SK-N-SH (cell line): Measurements from ENCODE around the gene CYBC1. TPM values are rescaled to one million over a fixed set of nuclear protein-coding genes. Genes with fewer than 3 reads are reported as not detected.

Experiments used
- CTCF ChIA-PET: fragments of 300-600, 350-600 bp; formaldehyde crosslinking; extraction: SDS; loops from one replicate; lab custom pipeline; 2021; lab: Yijun Ruan, JAX
- POLR2A ChIA-PET: fragments of 350-600 bp; sonication (Branson Sonifier 250); formaldehyde crosslinking; extraction: SDS; loops from one replicate; lab custom pipeline; 2020; ENCODE audit warnings: antibody characterized with exemption, inconsistent platforms; lab: Yijun Ruan, JAX
- DNase-seq: peaks from one replicate; pipeline ENCODE4 v3.0.0; 2012
- H2AFZ ChIP-seq: fragments of 200-600 bp; sonication (generic); 2 replicates; pipeline ENCODE4 v1.8.1; 2016; ENCODE audit warnings: antibody characterized with exemption, mild to moderate bottlenecking, low read depth
- H3F3A ChIP-seq: fragments of 200-600 bp; sonication (generic); replicated peaks from 2 replicates; pipeline ENCODE3; 2016; ENCODE audit warnings: antibody characterized with exemption, mild to moderate bottlenecking; ENCODE audit not compliant: insufficient read depth
- H3K27ac ChIP-seq, 2 experiments: fragments of 200-500 bp in 1 of 2; fragments of 200-600 bp in 1 of 2; sonication (Bioruptor generic) in 1 of 2; sonication (generic), shearing (Covaris generic) in 1 of 2; 2 replicates each; pipeline versions ENCODE4 v1.5.1 to v1.6.1; 2014 to 2016; ENCODE audit warnings: low read depth in 2 of 2, inconsistent platforms in 1 of 2, low read length in 1 of 2, mild to moderate bottlenecking in 1 of 2, mixed read lengths in 1 of 2
- H3K27me3 ChIP-seq: fragments of 200-600 bp; sonication (generic), shearing (Covaris generic); 2 replicates; pipeline ENCODE4 v1.6.1; 2016; ENCODE audit warnings: mixed run types; ENCODE audit not compliant: insufficient read depth
- H3K36me3 ChIP-seq, 2 experiments: fragments of 200-500 bp in 1 of 2; fragments of 200-600 bp in 1 of 2; sonication (Bioruptor generic) in 1 of 2; sonication (generic) in 1 of 2; replicated peaks in 1 of 2; 2 replicates each; pipeline versions ENCODE3 to v1.5.1; 2014 to 2016; ENCODE audit warnings: low read length in 1 of 2, mild to moderate bottlenecking in 1 of 2; ENCODE audit not compliant: insufficient read depth in 2 of 2, control insufficient read depth in 1 of 2
- H3K4me1 ChIP-seq, 2 experiments: fragments of 200-500 bp in 1 of 2; fragments of 200-600 bp in 1 of 2; sonication (Bioruptor generic) in 1 of 2; sonication (generic), shearing (Covaris generic) in 1 of 2; 2 replicates each; pipeline versions ENCODE4 v1.5.1 to v1.6.1; 2014 to 2016; ENCODE audit warnings: low read depth in 1 of 2, low read length in 1 of 2, mixed run types in 1 of 2; ENCODE audit not compliant: insufficient read depth in 2 of 2, control insufficient read depth in 1 of 2
- H3K4me2 ChIP-seq: fragments of 200-600 bp; sonication (generic), shearing (Covaris generic); 2 replicates; pipeline ENCODE4 v1.6.1; 2017; ENCODE audit warnings: mixed run types
- H3K4me3 ChIP-seq, 2 experiments: fragments of 200-500 bp in 1 of 2; fragments of 200-600 bp in 1 of 2; sonication (Bioruptor generic) in 1 of 2; sonication (generic), shearing (Covaris generic) in 1 of 2; 2 replicates each; pipeline versions ENCODE4 v1.5.1 to v1.8.1; 2014 to 2016; ENCODE audit warnings: low read depth in 2 of 2, inconsistent platforms in 1 of 2, low read length in 1 of 2, mild to moderate bottlenecking in 1 of 2, mixed read lengths in 1 of 2, moderate library complexity in 1 of 2
- H3K79me2 ChIP-seq: fragments of 200-600 bp; sonication (generic); 2 replicates; pipeline ENCODE4 v1.8.1; 2017; ENCODE audit warnings: mild to moderate bottlenecking; ENCODE audit not compliant: insufficient read depth
- H3K9ac ChIP-seq: fragments of 200-600 bp; sonication (generic); 2 replicates; pipeline ENCODE4 v1.6.1; 2017; ENCODE audit warnings: mixed run types
- H3K9me2 ChIP-seq: fragments of 200-600 bp; sonication (generic); 2 replicates; pipeline ENCODE4 v1.6.1; 2017; ENCODE audit warnings: mixed run types
- H3K9me3 ChIP-seq: fragments of 200-600 bp; sonication (generic); 2 replicates; pipeline ENCODE4 v1.6.1; 2017; ENCODE audit warnings: mixed run types, mild to moderate bottlenecking, moderate library complexity
- H4K20me1 ChIP-seq: fragments of 200-600 bp; sonication (generic); 2 replicates; pipeline ENCODE4 v1.6.1; 2017; ENCODE audit warnings: mild to moderate bottlenecking, mixed run types; ENCODE audit not compliant: insufficient read depth
- CHD2 ChIP-seq: fragments of 150-350 bp; IDR thresholded peaks from 2 replicates; pipeline ENCODE4 v1.6.1; 2018; ENCODE audit warnings: low read length; ENCODE audit not compliant: partially characterized antibody
- ELF1 ChIP-seq: IDR thresholded peaks from 2 replicates; pipeline ENCODE4 v1.4.0; 2012
- GABPA ChIP-seq: IDR thresholded peaks from 2 replicates; pipeline ENCODE4 v1.4.0; 2012; ENCODE audit warnings: low read depth, mild to moderate bottlenecking
- IRF3 ChIP-seq: fragments of 150-350 bp; IDR thresholded peaks from 2 replicates; pipeline ENCODE4 v1.6.1; 2016; ENCODE audit warnings: mild to moderate bottlenecking, low read depth, low read length
- JUND ChIP-seq: IDR thresholded peaks from 2 replicates; pipeline ENCODE4 v1.4.0; 2012
- MAX ChIP-seq: IDR thresholded peaks from 2 replicates; pipeline ENCODE4 v1.4.0; 2012; ENCODE audit warnings: low read depth
- MXI1 ChIP-seq: IDR thresholded peaks from 2 replicates; pipeline ENCODE4 v1.6.1; 2012; ENCODE audit warnings: mild to moderate bottlenecking, low read depth, low read length, improper control_type of control experiment
- NRF1 ChIP-seq: IDR thresholded peaks from 2 replicates; pipeline ENCODE4 v1.6.1; 2012; ENCODE audit warnings: low read depth, mild to moderate bottlenecking, low read length
- POLR2AphosphoS5 ChIP-seq: IDR thresholded peaks from 2 replicates; pipeline ENCODE4 v1.6.1; 2012; ENCODE audit warnings: low read depth, low read length
- RCOR1 ChIP-seq: fragments of 150-350 bp; IDR thresholded peaks from 2 replicates; pipeline ENCODE4 v1.6.1; 2017; ENCODE audit warnings: antibody characterized with exemption, low read length
- REST ChIP-seq: IDR thresholded peaks from 2 replicates; pipeline ENCODE4 v1.6.1; 2012; ENCODE audit warnings: mild to moderate bottlenecking, low read depth, low read length, moderate library complexity
- RXRA ChIP-seq: IDR thresholded peaks from 2 replicates; pipeline ENCODE4 v1.4.0; 2012; ENCODE audit warnings: low read depth, mild to moderate bottlenecking, borderline replicate concordance
- SIN3A ChIP-seq: IDR thresholded peaks from 2 replicates; pipeline ENCODE4 v1.6.1; 2012; ENCODE audit warnings: low read depth, mild to moderate bottlenecking, low read length, moderate library complexity, borderline replicate concordance
- TAF1 ChIP-seq: IDR thresholded peaks from 2 replicates; pipeline ENCODE4 v1.6.1; 2012; ENCODE audit warnings: low read depth, mild to moderate bottlenecking, low read length, moderate library complexity, borderline replicate concordance
- USF2 ChIP-seq: fragments of 150-350 bp; IDR thresholded peaks from 2 replicates; pipeline ENCODE4 v1.6.1; 2017; ENCODE audit warnings: antibody characterized with exemption, low read length, low read depth, borderline replicate concordance
- YY1 ChIP-seq: IDR thresholded peaks from 2 replicates; pipeline ENCODE4 v1.4.0; 2012; ENCODE audit warnings: low read depth, mild to moderate bottlenecking
- WGBS: methylation state at CpG from one replicate; pipeline ENCODE4 v1.1.6; 2017; ENCODE audit warnings: low lambda C conversion rate; 5-methylcytosine and 5-hydroxymethylcytosine counted together
- polyA plus RNA-seq, 3 experiments: library from polyadenylated mRNA; depleted of rRNA; stranded (reverse); fragments of >200 nt; gene quantifications; 2 replicates each; pipeline ENCODE4 v1.2.3, GENCODE V29; 2012

CYBC1 gene
- polyA plus RNA-seq, 1 of the 3 experiments (the other 2 are of a cell fraction): 165 TPM

GRCh38 chr17:82418001-82418986 lies 32.3 kb downstream of the CYBC1 start, which contains the start of the genes HEXD and OGFOD3:
Gene HEXD (plus strand): TSS chr17:82418347. CDS start chr17:82419800, 1,453 bp downstream.
Gene OGFOD3 (minus strand): TSS chr17:82418586. CDS start chr17:82418485, 101 bp downstream.
- TF ChIP-seq GABPA (no peak), NRF1 (peak; percentile 56), USF2 (no peak), RCOR1 (0 out of 2 replicates have a peak, but pooled peaks have one; percentile 52), TAF1 (peak; percentile 80; the same call in 1 of the 2 replicates), RXRA (no peak), YY1 (peak; percentile 80), SIN3A (peak; percentile 76; the same call in 1 of the 2 replicates), MAX (peak; percentile 60), IRF3 (no peak), JUND (no peak), REST (peak; percentile 66), ELF1 (no peak), MXI1 (peak; percentile 62; the same call in 1 of the 2 replicates), CHD2 (peak; percentile 84), POLR2AphosphoS5 (peak; percentile 79)
- 2% methylated on average over 60 of the region's 108 CpGs for WGBS
- Histone ChIP-seq H3K4me1 (peaks cover 0 to 3% of the 10 kb centered on the region in 2 experiments; a peak in 2 of 4 replicates), H3K9ac (peak within 1 kb of the TSS; percentile 88), H3K4me2 (peak within 1 kb of the TSS; percentile 93), H2AFZ (peak within 1 kb of the TSS; percentile 93), H3K4me3 (peak within 1 kb of the TSS; percentile 71 to 94), H3K79me2 (peaks cover 15% of the 10 kb centered on the region), H3F3A (peaks cover 8% of the 10 kb centered on the region), H3K27me3 (no peaks in the 10 kb centered on the region), H3K9me2 (no peaks in the 10 kb centered on the region), H3K36me3 (peaks cover 3 to 6% of the 10 kb centered on the region in 2 experiments), H3K27ac (peak within 1 kb of the TSS; percentile 45 to 90; a peak in 3 of 4 replicates), H4K20me1 (peaks cover 41% of the 10 kb centered on the region), H3K9me3 (no peaks in the 10 kb centered on the region)
- ChIA-PET CTCF (interaction anchor here (0.8 to 11.3 kb wide), 17 partner anchors 7 to 212 kb away, joined by 3 to 124 read pairs (median 4); partner anchors contain the start of gene TEX19), POLR2A (interaction anchor here (0.7 to 1.5 kb wide), 3 partner anchors 33 to 48 kb away, joined by 3 to 6 read pairs (median 4); no protein-coding TSS in a partner anchor)
- peak; percentile 100 for DNase-seq
